GM19324 (cell line): ENCODE measurements around the gene NCEH1.
A peak's percentile ranks its signal among the peaks of the same experiment; 100 is the strongest.

ENCODE experiments used
- ATAC-seq: cut with Tn5 transposase; IDR thresholded peaks from one replicate; pipeline ENCODE4 v1.9.1; 2021; ENCODE audit warnings: mild to moderate bottlenecking, moderate library complexity; ENCODE audit not compliant: unreplicated experiment, low FRiP score

Gene NCEH1

DNA sequence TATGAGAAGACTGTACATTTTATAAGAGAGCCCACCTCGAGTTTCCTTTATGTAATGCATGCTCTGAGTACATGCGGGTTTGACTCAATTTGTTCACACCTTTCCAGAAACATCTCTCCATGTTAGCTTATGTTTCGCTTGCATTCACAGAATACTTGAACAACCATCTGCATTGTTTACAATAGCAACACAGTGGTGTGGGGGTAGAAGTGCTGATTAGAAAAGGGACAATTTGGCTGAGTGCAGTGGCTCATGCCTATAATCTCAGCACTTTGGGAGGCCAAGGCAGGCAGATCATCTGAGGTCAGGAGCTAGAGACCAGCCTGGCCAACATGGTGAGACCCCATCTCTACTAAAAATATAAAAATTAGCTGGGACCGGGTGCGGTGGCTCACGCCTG lies 60.9 kb downstream of the NCEH1 start:
- ATAC-seq = no peak

GRCh38 chr3:172648747-172649146 lies 62.1 kb downstream of the NCEH1 start:
- ATAC-seq = no peak

- no peak for ATAC-seq
Observed at GRCh38 chr3:172647823-172648222, 63.0 kb downstream of the NCEH1 start.

- no peak for ATAC-seq
Observed at GRCh38 chr3:172647080-172647479, 63.8 kb downstream of the NCEH1 start.

DNA sequence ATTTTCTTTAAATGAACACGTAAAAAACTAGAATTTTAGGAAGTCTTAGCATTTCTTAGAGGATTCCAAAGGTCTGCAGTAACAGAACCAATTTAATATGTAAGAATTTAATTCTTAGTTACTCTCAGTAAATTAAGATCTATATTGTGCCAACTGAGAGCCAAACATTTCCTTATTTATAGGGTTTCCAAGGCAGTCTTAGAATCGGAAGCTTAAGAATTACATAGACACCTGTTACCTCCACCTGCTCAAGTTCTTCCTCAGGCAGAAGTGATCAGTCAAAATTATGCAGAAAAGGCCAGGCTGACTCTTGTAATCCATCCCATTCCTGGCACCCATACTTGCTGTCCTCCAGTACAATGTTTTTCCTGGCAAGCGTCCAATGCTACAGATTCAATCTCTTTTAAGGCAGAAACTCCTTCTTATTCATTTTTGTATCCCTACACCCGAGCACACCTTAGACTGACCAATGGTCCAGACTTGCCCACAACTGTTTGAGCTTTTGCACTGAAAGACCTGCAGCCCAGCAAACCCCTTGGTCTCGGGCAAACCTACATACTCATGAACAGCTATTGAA lies 64.3 kb downstream of the NCEH1 start:
- no peak for ATAC-seq

- ATAC-seq = no peak
Observed at GRCh38 chr3:172644258-172644657, 66.6 kb downstream of the NCEH1 start.

DNA sequence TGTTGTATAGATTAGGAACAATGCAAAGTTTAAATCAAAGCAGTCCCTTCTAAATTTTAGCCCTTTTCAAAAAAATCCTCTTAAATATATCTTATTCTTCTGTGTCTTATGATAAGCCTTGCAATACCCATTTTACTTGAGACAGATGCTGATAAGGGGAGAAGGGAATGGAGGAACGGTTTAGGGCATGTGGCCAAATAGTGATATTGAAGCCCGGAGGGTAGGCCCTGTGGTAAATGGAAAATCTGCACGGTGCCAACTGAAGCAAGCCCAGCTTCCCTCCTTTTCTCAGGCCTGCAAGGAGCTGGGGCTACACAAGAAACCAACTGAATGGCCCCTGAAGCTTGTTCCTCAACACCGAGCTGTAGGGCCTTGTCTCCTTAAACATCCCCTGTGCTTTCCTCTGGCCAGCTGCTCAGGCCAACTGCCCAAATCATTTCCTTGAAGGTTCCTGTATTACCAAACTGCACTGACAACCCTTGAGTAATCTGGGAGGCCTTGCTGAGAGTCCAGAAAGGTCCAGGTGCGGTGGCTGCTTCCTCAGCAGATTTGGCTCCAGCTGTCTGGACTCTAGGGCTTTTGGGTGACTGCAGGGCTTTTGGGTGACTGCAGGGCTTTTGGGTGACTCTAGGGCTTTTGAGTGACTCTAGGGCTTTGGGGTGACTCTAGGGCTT lies 67.2 kb downstream of the NCEH1 start:
- ATAC-seq = no peak

GRCh38 chr3:172641291-172641690 lies 69.6 kb downstream of the NCEH1 start:
- ATAC-seq = no peak

DNA sequence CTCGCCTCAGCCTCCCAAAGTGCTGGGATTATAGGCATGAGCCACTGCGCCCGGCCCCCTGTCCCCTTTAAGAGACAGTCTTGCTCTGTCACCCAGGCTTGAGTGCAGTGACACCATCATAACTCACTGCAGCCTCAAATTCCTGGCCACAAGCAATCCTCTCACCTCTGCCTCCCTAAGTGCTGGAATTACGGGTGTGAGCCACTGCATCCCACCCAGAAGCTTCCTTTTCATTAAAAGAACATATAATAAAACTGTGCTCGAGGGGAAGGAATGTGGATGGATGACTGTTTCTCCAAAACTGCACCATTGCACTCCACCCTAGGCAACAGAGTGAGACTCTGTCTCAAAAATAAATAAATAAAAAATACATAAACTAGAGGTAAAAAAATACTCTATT lies 70.1 kb downstream of the NCEH1 start:
- no peak for ATAC-seq

GRCh38 chr3:172635588-172635987 lies 75.3 kb downstream of the NCEH1 start:
- ATAC-seq = peak; percentile 87

GRCh38 chr3:172634948-172635347 lies 75.9 kb downstream of the NCEH1 start:
- no peak for ATAC-seq

DNA sequence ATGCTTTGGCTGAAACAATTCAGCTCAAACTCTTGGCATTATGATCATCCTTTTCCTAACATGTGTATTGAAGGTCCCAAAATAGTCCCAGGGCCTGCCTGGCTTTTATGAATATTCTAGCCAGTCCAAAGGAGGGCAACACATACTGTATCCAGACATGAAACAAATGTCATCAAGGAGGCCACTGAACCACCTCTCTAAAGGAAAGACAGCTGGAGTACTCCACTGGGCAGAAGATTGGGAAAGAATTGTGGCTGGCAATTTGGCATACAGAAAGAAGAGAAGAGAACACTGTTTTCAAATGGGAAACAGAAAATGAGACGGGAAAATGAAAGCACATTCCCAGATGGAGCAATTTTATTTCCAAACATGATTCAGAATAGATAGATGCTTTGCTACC lies 80.6 kb downstream of the NCEH1 start:
- no peak for ATAC-seq

- ATAC-seq = no peak
Observed at GRCh38 chr3:172629470-172629869, 81.4 kb downstream of the NCEH1 start.

GRCh38 chr3:172627057-172627809 lies 83.6 kb downstream of the NCEH1 start:
- no peak for ATAC-seq

DNA sequence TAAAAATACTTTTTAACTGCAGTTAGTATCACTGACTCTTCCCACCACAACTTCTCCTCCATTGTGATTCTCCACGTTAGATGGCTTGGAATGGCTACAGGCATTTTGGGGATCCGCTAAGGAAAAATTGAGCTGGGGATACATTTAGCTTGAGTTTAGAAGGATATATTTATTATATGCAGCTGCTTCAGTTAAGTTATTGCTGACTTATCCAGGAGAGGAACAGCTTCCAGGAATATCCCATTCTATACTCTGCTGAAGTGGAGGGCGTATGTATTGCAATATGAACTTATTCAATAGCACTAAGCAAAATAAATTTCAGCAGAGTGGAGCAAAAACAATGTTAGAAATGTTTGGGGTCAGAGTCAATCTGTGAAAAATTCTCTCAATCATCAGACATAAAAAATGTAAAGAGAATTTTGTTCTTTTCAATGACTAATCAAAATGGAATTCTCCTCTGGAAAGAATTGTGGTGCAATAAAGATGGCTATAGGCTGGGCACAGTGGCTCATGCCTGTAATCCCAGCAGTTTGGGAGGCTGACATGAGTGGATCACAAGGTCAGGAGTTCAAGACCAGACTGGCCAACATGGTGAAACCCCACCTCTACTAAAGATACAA lies 84.7 kb downstream of the NCEH1 start:
- no peak for ATAC-seq

DNA sequence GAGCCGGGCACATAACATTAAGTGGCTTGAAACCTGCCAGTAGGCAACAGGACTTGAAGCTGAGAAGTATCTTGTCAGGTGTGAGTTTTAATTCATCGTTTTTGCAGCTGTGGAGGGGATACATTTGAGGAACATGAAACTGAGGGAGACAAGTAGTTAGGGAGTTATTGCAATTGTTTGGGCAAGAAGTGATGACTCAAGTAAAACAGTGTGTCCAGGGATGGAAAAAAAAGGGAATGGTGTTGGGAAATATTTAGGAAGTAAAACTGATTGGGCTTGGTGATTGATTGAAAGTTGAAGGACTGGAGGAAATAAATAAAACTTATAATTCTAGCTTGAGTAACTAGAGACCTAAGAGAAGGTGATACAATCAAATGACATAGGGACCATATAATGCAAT lies 85.5 kb downstream of the NCEH1 start:
- no peak for ATAC-seq

- no peak for ATAC-seq
Observed at GRCh38 chr3:172624999-172625398, 85.9 kb downstream of the NCEH1 start.

GRCh38 chr3:172622916-172623700 lies 87.8 kb downstream of the NCEH1 start:
- no peak for ATAC-seq

DNA sequence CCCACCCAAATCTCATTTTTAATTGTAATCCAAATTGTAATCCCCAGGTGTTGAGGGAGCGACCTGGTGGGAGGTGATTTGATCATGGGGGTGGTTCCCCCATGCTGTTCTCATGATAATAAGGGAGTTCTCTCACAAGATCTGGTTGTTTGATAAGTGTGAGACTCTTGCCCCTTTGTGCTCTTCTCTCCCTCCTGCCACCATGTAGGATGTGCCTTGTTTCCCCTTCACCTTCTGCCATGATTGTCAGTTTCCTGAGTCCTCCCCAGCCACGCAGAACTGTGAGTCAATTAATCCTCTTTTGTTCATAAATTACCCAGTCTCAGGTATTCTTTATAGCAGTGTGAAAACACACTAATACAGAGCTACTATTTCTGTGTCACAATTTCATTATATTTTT lies 88.7 kb downstream of the NCEH1 start:
- no peak for ATAC-seq

DNA sequence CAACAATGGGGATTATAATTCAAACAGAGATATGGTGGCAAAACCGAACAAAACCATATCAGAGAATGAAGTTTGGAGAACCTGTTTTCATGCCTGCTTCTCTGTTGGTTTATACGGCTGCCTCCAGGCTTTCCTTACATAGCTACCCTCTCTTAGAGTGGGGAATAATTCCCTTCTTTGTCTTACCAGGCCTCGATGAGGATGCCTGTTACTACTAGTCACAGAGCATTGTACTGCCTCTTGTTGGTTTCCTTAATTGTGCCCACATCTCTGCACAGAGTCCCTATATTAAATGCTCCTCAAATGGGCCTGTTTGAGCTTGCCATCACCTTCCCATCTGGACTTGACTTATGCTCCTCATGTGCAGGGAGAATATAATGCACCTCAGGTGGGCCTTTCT lies 92.9 kb downstream of the NCEH1 start:
- no peak for ATAC-seq
